Dedifferentiated amniotic fluid mesenchymal stem cell (primary cell): Measurements from ENCODE around the gene LEO1.
"Not testable (repeated sequence)": the region's sequence is repeated elsewhere in the genome, so short reads cannot be mapped to it uniquely, and the experiment has no call there.

Experiments used
- DNase-seq: peaks from one replicate; pipeline ENCODE4 v3.0.0-alpha.2; 2016; ENCODE audit errors: extremely low spot score

The LEO1 gene

GRCh38 chr15:52003710-52004109 lies 32.1 kb upstream of the LEO1 start:
- no peak for DNase-seq

- not testable (repeated sequence) for DNase-seq
Measured at GRCh38 chr15:52003089-52003488, 31.5 kb upstream of the LEO1 start.

- no peak for DNase-seq
Measured at GRCh38 chr15:52002351-52002750, 30.8 kb upstream of the LEO1 start.

GRCh38 chr15:51992953-51993352 lies 21.4 kb upstream of the LEO1 start:
- no peak for DNase-seq

GRCh38 chr15:51991141-51991540 lies 19.6 kb upstream of the LEO1 start:
- DNase-seq, result no peak

GRCh38 chr15:51982770-51983103 lies 11.2 kb upstream of the LEO1 start:
- DNase-seq, result no peak

GRCh38 chr15:51982013-51982769 lies 10.6 kb upstream of the LEO1 start:
- DNase-seq, result peak; percentile 76

- no peak for DNase-seq
Measured at GRCh38 chr15:51973775-51974174, 2.2 kb upstream of the LEO1 start.

GRCh38 chr15:51973220-51973619 lies 1.6 kb upstream of the LEO1 start:
- DNase-seq, result no peak

GRCh38 chr15:51971032-51971374 lies 575 bp downstream of the LEO1 start:
- DNase-seq, result no peak

- DNase-seq, result no peak
Measured at GRCh38 chr15:51970132-51970817, 1.3 kb downstream of the LEO1 start.

GRCh38 chr15:51969728-51970127 lies 1.9 kb downstream of the LEO1 start:
- DNase-seq, result peak; percentile 23

- DNase-seq, result no peak
Measured at GRCh38 chr15:51967583-51967982, 4.0 kb downstream of the LEO1 start.

GRCh38 chr15:51966192-51966591 lies 5.4 kb downstream of the LEO1 start:
- DNase-seq, result no peak

- DNase-seq, result no peak
Measured at GRCh38 chr15:51965691-51966090, 5.9 kb downstream of the LEO1 start.

GRCh38 chr15:51955504-51955903 lies 16.1 kb downstream of the LEO1 start:
- no peak for DNase-seq

- DNase-seq, result no peak
Measured at GRCh38 chr15:51952805-51953204, 18.8 kb downstream of the LEO1 start.

GRCh38 chr15:51947124-51947523 lies 24.5 kb downstream of the LEO1 start:
- DNase-seq, result no peak

- DNase-seq, result no peak
Measured at GRCh38 chr15:51939216-51939615, 32.4 kb downstream of the LEO1 start.

- DNase-seq, result no peak
Measured at GRCh38 chr15:51938286-51938685, 33.3 kb downstream of the LEO1 start.

GRCh38 chr15:51936105-51936478 lies 35.5 kb downstream of the LEO1 start:
- DNase-seq, result no peak

GRCh38 chr15:51935466-51936104 lies 36.0 kb downstream of the LEO1 start:
- no peak for DNase-seq

GRCh38 chr15:51932161-51932560 lies 39.4 kb downstream of the LEO1 start:
- DNase-seq, result no peak
